ENCODE data around the gene MLLT1. TPM values are rescaled to one million over a fixed set of nuclear protein-coding genes. Genes with fewer than 3 reads are reported as not detected.

Gene MLLT1
- total RNA-seq, 1 donor from 2014 or later, result 23.1 TPM

- no peak for DNase-seq (ENCODE audit: low read depth)
- TF ChIP-seq CTCF (IDR thresholded peaks at IDR 0.05; ENCODE audit: insufficient read depth, low read length, poor library complexity, severe bottlenecking), result no peak
- Histone ChIP-seq H3K27me3 (ENCODE audit: control insufficient read depth, insufficient read depth, low read length) (no peaks in the 10 kb centered on the region), H3K4me3 (ENCODE audit: low read depth, low read length) (no peak overlapping the region), H3K36me3 (ENCODE audit: control insufficient read depth, insufficient read depth, low read length) (no peaks in the 10 kb centered on the region)
These were observed 64.8 kb downstream of the MLLT1 start for GRCh38 chr19:6214881-6215541.

- no peaks in the 10 kb centered on the region for H3K36me3 ChIP-seq (ENCODE audit: control insufficient read depth, insufficient read depth, low read length)
- no peak for DNase-seq (ENCODE audit: low read depth)
- H3K27me3 ChIP-seq (ENCODE audit: control insufficient read depth, insufficient read depth, low read length), result no peaks in the 10 kb centered on the region
- no peak overlapping the region for H3K4me3 ChIP-seq (ENCODE audit: low read depth, low read length)
- no peak for TF ChIP-seq CTCF (IDR thresholded peaks at IDR 0.05; ENCODE audit: insufficient read depth, low read length, poor library complexity, severe bottlenecking)
These were observed 65.8 kb downstream of the MLLT1 start for GRCh38 chr19:6213696-6214641.

- no peak overlapping the region for H3K4me3 ChIP-seq (ENCODE audit: low read depth, low read length)
- no peaks in the 10 kb centered on the region for H3K36me3 ChIP-seq (ENCODE audit: control insufficient read depth, insufficient read depth, low read length)
- DNase-seq (ENCODE audit: low read depth), result no peak
- H3K27me3 ChIP-seq (ENCODE audit: control insufficient read depth, insufficient read depth, low read length), result no peaks in the 10 kb centered on the region
- TF ChIP-seq CTCF (IDR thresholded peaks at IDR 0.05; ENCODE audit: insufficient read depth, low read length, poor library complexity, severe bottlenecking), result no peak
These were observed 66.5 kb downstream of the MLLT1 start for GRCh38 chr19:6213266-6213595.

- Histone ChIP-seq H3K4me3 (ENCODE audit: low read depth, low read length) (no peak overlapping the region), H3K27me3 (ENCODE audit: control insufficient read depth, insufficient read depth, low read length) (no peaks in the 10 kb centered on the region), H3K36me3 (ENCODE audit: control insufficient read depth, insufficient read depth, low read length) (no peaks in the 10 kb centered on the region)
- DNase-seq (ENCODE audit: low read depth), result no peak
- TF ChIP-seq CTCF (IDR thresholded peaks at IDR 0.05; ENCODE audit: insufficient read depth, low read length, poor library complexity, severe bottlenecking), result no peak
These were observed 67.1 kb downstream of the MLLT1 start for GRCh38 chr19:6212403-6213265.

- no peak for TF ChIP-seq CTCF (IDR thresholded peaks at IDR 0.05; ENCODE audit: insufficient read depth, low read length, poor library complexity, severe bottlenecking)
- Histone ChIP-seq H3K27me3 (ENCODE audit: control insufficient read depth, insufficient read depth, low read length) (no peaks in the 10 kb centered on the region), H3K36me3 (ENCODE audit: control insufficient read depth, insufficient read depth, low read length) (no peaks in the 10 kb centered on the region), H3K4me3 (ENCODE audit: low read depth, low read length) (no peak overlapping the region)
- DNase-seq (ENCODE audit: low read depth), result no peak
These were observed 68.0 kb downstream of the MLLT1 start for GRCh38 chr19:6211632-6212402.
